Mucosa of descending colon (tissue), 3 donors: ENCODE measurements around the gene TEAD1. TPM values are rescaled to one million over a fixed set of nuclear protein-coding genes. Genes with fewer than 3 reads are reported as not detected.

Experiments used
- ATAC-seq: fragments of 200-7000 bp; cut with Tn5 transposase; one replicate; pipeline ENCODE4 v1.9.1; 2020; ENCODE audit warnings: mild to moderate bottlenecking, moderate library complexity
- DNase-seq, 3 donors: peaks; one replicate each; pipeline ENCODE4 v3.0.0-alpha.2; 2020
- H3K36me3 ChIP-seq: fragments of 200-600 bp; one replicate; pipeline ENCODE4 v1.8.0; 2021; ENCODE audit warnings: low read depth, mild to moderate bottlenecking
- H3K4me1 ChIP-seq: fragments of 200-600 bp; one replicate; pipeline ENCODE4 v1.8.0; 2021; ENCODE audit warnings: low read depth, mild to moderate bottlenecking
- H3K4me3 ChIP-seq: fragments of 200-600 bp; one replicate; pipeline ENCODE4 v1.8.0; 2021; ENCODE audit warnings: mild to moderate bottlenecking
- H3K9me3 ChIP-seq: fragments of 200-600 bp; one replicate; pipeline ENCODE4 v1.8.0; 2021; ENCODE audit warnings: mild to moderate bottlenecking
- intact Hi-C, 2 donors: fragments of 100-400 bp; cut with DNase I in 1 of 2; cut with micrococcal nuclease in 1 of 2; formaldehyde crosslinking; loops; one replicate each; pipeline versions ENCODE4 v1.11.0 to v1.11.1; 2022; cut with DNase I, micrococcal nuclease
- total RNA-seq, 3 donors: library from RNA; stranded (reverse); fragmentation: NEBNext Ultra II Directional in 2 of 3; extraction: Animal tissue kit (Norgen Biotek cat#: 25700) in 2 of 3; gene quantifications; one replicate each; pipeline versions ENCODE4 v1.2.1 to v1.2.4, GENCODE V29; 2021 to 2023
- TF ChIP-seq, protein P1 (sequence below): fragments of 200-600 bp; IDR thresholded peaks from one replicate; pipeline ENCODE4 v1.8.0; 2022; ENCODE audit warnings: antibody characterized with exemption, mild to moderate bottlenecking
- donor health status: DM: no; HTN: no; CAD: no; lungs with moderate emphysema.
- donor health status: DM: no; HTN: no; CAD: no.
- donor health status: DM: no; HTN: yes; CAD: no.

The TEAD1 gene
- total RNA-seq, 3 donors from 2014 or later: 33.2 to 196 (median 41.1) TPM

DNA sequence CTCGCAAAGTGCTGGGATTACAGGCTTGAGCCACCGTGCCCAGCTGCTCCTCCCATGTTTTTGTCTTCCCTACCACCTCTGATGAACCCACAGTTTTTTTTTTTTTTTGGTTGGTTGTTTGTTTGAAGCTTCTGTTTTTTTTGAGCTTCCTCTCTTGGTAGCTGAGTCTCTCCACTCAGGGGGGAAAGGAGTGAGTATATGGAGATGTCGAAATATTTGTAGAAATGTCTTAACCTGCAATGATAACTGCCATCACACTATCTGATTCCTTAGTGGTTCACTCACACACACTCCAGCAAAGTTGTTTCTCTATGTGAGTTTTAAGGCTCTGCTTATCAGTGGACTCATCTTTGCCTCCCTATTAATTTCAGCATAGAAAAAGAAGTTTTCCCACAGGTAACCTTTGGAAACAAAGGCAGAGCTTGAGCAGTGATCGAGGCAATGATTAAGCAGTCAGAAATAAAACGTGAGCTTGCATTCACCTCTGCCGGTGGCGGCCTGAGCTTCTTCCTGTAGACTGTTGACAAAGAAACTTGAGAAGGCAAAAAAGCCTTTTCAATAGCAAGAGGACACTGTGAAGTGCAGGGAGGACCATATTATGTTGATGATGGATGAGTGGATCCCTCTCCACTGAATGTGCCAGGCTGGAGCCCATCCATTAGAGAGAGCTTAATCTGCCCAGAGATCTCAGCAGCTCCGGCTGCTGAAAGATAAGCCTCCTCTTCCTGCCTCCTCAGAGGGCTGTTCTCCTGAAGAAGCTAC lies 305.9 kb downstream of the TEAD1 start:
- DNase-seq: no peak
- TF ChIP-seq, protein P1, sequence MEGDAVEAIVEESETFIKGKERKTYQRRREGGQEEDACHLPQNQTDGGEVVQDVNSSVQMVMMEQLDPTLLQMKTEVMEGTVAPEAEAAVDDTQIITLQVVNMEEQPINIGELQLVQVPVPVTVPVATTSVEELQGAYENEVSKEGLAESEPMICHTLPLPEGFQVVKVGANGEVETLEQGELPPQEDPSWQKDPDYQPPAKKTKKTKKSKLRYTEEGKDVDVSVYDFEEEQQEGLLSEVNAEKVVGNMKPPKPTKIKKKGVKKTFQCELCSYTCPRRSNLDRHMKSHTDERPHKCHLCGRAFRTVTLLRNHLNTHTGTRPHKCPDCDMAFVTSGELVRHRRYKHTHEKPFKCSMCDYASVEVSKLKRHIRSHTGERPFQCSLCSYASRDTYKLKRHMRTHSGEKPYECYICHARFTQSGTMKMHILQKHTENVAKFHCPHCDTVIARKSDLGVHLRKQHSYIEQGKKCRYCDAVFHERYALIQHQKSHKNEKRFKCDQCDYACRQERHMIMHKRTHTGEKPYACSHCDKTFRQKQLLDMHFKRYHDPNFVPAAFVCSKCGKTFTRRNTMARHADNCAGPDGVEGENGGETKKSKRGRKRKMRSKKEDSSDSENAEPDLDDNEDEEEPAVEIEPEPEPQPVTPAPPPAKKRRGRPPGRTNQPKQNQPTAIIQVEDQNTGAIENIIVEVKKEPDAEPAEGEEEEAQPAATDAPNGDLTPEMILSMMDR: no peak
- no peak for ATAC-seq
- H3K4me3 ChIP-seq: no peak overlapping the region
- H3K9me3 ChIP-seq: no peaks in the 10 kb centered on the region
- H3K4me1 ChIP-seq: no peaks in the 10 kb centered on the region
- intact Hi-C loops: loop anchor here in 1 of 2 donors (10.0 kb wide), 1 partner anchor 365 kb away; no protein-coding TSS in a partner anchor
- no peaks in the 10 kb centered on the region for H3K36me3 ChIP-seq

DNA sequence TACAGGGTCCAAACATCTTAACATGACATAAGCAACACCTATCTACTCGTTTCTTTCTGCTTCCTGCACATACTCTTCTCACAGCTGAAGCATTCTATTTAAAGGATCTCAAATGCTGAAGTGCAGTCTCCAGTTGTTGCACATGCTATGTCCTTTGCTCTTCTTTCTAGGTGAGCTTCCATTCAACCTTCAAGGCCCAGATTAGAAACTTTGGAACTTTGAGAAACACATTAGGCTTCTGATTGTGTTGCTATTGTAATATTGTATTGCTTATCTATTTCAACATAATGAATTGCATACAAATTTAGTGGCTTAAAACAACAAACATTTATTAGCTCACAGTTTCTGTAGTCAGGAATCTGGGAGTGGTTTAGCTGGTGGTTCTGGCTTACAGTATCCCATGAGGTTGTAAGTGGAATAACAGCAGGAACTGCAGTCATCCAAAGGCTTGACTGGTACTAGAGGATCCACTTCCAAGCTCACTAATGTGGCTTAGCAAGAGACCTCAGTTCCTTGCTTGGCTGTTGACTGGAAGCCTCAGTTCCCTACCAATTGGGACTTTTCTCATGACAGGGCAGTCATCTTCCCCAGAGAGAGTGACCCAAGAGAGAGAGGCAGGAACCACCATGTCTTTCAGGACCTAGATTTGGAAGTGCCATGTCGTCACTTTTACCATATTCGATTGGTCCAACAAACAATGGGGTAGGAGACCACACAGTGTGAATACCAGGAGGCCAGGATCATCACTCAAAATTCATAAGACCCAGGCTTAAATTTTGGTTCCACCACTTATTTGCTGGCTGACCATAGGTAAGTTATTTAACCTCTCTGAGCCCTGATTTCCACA lies 307.7 kb downstream of the TEAD1 start:
- no peaks in the 10 kb centered on the region for H3K36me3 ChIP-seq
- intact Hi-C loops: no loop called here
- H3K4me1 ChIP-seq: no peaks in the 10 kb centered on the region
- no peak overlapping the region for H3K4me3 ChIP-seq
- no peak for DNase-seq
- H3K9me3 ChIP-seq: no peaks in the 10 kb centered on the region
- ATAC-seq: no peak
- TF ChIP-seq, protein P1: no peak

DNA sequence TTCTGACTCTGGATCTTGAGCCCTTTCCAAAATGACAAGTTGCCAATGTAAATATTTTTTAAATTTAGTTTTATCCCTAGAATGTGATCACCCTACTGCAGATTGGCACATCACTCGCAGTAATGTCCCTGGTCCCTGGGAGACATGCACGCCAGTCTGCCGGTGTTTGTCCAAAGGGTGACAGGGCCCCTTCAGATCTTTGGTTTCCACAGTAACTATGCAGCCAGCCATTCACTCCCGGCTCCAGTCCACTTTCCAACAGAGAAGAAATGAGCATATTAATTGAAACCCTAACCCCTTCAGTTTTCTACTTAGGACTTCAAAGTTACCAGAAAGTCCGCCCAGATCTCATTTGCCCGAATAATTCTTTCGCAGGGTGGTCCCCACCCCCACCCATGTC lies 309.1 kb downstream of the TEAD1 start:
- ATAC-seq (no peak), DNase-seq (no peak)
- intact Hi-C loops: no loop called here
- H3K36me3 ChIP-seq: no peaks in the 10 kb centered on the region
- H3K4me1 ChIP-seq: no peaks in the 10 kb centered on the region
- H3K4me3 ChIP-seq: no peak overlapping the region
- TF ChIP-seq, protein P1: no peak
- H3K9me3 ChIP-seq: no peaks in the 10 kb centered on the region

DNA sequence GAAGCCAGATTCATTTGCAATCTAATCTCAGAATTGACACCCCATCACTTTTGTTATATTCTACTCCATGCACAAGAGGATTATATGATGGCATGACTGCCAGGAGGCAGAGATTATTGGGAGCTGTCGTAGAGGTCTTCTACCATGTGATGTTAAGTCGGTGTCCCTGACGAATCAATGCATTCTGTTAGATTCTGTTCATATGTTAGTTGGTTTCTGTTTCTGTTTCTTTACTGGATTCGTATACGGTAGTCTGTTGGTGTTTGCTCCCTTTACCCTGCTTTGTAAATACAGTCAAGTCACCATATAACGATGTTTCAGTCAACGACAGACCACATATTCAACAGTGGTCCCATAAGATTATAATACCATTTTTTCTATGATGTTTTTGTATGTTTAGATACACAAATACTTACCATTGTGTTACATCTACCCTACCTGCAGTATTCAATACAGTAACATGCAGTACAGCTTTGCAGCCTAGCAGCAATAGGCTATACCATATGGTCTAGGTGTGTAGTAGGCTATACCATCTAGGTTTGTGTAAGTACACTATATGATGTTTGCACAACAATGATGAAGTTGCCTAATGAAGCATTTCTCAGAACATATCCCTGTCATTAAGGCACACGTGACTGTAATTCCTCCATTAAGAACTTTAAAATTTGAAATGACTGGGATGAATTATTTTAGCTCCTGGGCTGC lies 312.1 kb downstream of the TEAD1 start:
- TF ChIP-seq, protein P1: no peak
- intact Hi-C loops: no loop called here
- Histone ChIP-seq H3K4me1 (no peaks in the 10 kb centered on the region), H3K9me3 (no peaks in the 10 kb centered on the region), H3K4me3 (no peak overlapping the region), H3K36me3 (no peaks in the 10 kb centered on the region)
- DNase-seq (no peak), ATAC-seq (peak; percentile 31)

DNA sequence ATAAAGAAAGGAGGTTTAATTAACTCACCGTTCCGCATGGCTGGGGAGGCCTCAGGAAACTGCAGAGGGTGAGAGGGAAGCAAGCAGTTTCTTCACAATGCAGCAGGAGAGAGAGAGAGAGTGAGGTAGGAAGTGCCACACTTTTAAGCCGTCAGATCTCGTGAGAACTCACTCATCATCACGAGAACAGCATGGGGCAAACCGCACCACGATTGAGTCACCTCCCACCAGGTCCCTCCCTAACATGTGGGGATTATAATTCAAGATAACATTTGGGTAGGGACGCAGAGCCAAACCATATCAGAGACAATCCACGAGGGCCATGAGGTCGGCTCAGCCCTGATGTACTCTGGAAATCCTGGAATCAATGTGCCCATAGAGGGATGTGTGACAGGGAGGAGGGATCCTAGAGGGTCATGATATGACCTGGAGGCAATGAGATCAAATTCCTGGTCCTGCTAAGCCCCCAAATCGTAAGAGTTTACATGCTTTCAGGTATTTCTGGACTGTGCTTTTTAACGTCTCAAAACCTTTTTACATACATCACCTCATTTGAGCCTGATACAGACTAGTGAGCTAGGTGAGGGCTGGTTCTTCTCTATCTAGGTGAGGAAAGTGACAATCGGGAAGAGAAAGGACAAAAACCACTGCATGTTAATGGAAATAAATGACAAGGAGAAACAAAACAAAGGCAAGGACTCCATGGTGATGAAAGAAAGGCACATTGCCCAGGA lies 315.4 kb downstream of the TEAD1 start:
- H3K4me3 ChIP-seq: no peak overlapping the region
- H3K4me1 ChIP-seq: no peaks in the 10 kb centered on the region
- ATAC-seq (no peak), DNase-seq (no peak)
- TF ChIP-seq, protein P1: no peak
- no peaks in the 10 kb centered on the region for H3K36me3 ChIP-seq
- H3K9me3 ChIP-seq: no peaks in the 10 kb centered on the region
- intact Hi-C loops: no loop called here
